ENCODE measurements around the gene RIPPLY3.

RIPPLY3 gene

GRCh38 chr21:37006486-37007291 lies at the start of gene RIPPLY3:
Gene RIPPLY3, plus strand, starts transcription at chr21:37006702. Its CDS starts 71 bp downstream, at chr21:37006773.
- DNase-seq (ENCODE audit: low spot score): peak; percentile 57

GRCh38 chr21:36959020-36959835 lies 47.3 kb upstream of the RIPPLY3 start:
- DNase-seq (ENCODE audit: low spot score): no peak

- DNase-seq (ENCODE audit: low spot score): no peak
These were observed 45.7 kb upstream of the RIPPLY3 start for GRCh38 chr21:36960676-36961284.

GRCh38 chr21:36962098-36962780 lies 44.3 kb upstream of the RIPPLY3 start:
- DNase-seq (ENCODE audit: low spot score): no peak

GRCh38 chr21:36964398-36964797 lies 42.1 kb upstream of the RIPPLY3 start:
- DNase-seq (ENCODE audit: low spot score): no peak

GRCh38 chr21:36964827-36965719 lies 41.4 kb upstream of the RIPPLY3 start:
- no peak for DNase-seq (ENCODE audit: low spot score)

- DNase-seq (ENCODE audit: low spot score): no peak
These were observed 40.8 kb upstream of the RIPPLY3 start for GRCh38 chr21:36965720-36966065.

- peak; percentile 84 for DNase-seq (ENCODE audit: low spot score)
These were observed 40.3 kb upstream of the RIPPLY3 start, which contains the start of gene HLCS for GRCh38 chr21:36966066-36966820. Gene HLCS, minus strand, starts transcription at chr21:36966669. Its CDS starts 31 bp downstream, at chr21:36966638.

- DNase-seq (ENCODE audit: low spot score): peak; percentile 77
These were observed 39.4 kb upstream of the RIPPLY3 start for GRCh38 chr21:36966821-36967768.

GRCh38 chr21:36968414-36968813 lies 38.1 kb upstream of the RIPPLY3 start:
- no peak for DNase-seq (ENCODE audit: low spot score)

GRCh38 chr21:36968976-36969375 lies 37.5 kb upstream of the RIPPLY3 start:
- no peak for DNase-seq (ENCODE audit: low spot score)

GRCh38 chr21:36973986-36974850 lies 32.3 kb upstream of the RIPPLY3 start:
- no peak for DNase-seq (ENCODE audit: low spot score)

GRCh38 chr21:36974851-36975192 lies 31.7 kb upstream of the RIPPLY3 start:
- no peak for DNase-seq (ENCODE audit: low spot score)

GRCh38 chr21:36976228-36976861 lies 30.2 kb upstream of the RIPPLY3 start:
- DNase-seq (ENCODE audit: low spot score): no peak

- peak; percentile 63 for DNase-seq (ENCODE audit: low spot score)
These were observed 29.4 kb upstream of the RIPPLY3 start for GRCh38 chr21:36976882-36977651.

GRCh38 chr21:36980280-36981048 lies 26.0 kb upstream of the RIPPLY3 start:
- peak; percentile 65 for DNase-seq (ENCODE audit: low spot score)
